HG03520 (cell line): ENCODE data around the gene FARSA.
"Not testable (repeated sequence)": the region's sequence is repeated elsewhere in the genome, so short reads cannot be mapped to it uniquely, and the experiment has no call there.

Experiments
- ATAC-seq: cut with Tn5 transposase; IDR thresholded peaks from one replicate; pipeline ENCODE4 v1.9.1; 2021; ENCODE audit warnings: mild to moderate bottlenecking, moderate library complexity; ENCODE audit not compliant: unreplicated experiment

The FARSA gene

GRCh38 chr19:12891553-12892021, 41.9 kb downstream of the FARSA start:
- no peak for ATAC-seq

- peak; percentile 78 for ATAC-seq
Observed at GRCh38 chr19:12890787-12891552, 42.5 kb downstream of the FARSA start, which contains the start of gene GCDH. Gene GCDH (plus strand): TSS chr19:12891160. CDS start chr19:12891305, 145 bp downstream.

- ATAC-seq: not testable (repeated sequence)
Observed at GRCh38 chr19:12890299-12890786, 43.2 kb downstream of the FARSA start.

GRCh38 chr19:12888006-12888603, 45.4 kb downstream of the FARSA start:
- ATAC-seq: no peak

GRCh38 chr19:12886969-12887747, 46.4 kb downstream of the FARSA start, which contains the start of gene KLF1:
Gene KLF1 (minus strand): TSS chr19:12887201. CDS start chr19:12887140, 61 bp downstream.
- ATAC-seq: no peak

GRCh38 chr19:12886651-12886968, 46.9 kb downstream of the FARSA start:
- ATAC-seq: no peak

- no peak for ATAC-seq
Observed at GRCh38 chr19:12885749-12886650, 47.5 kb downstream of the FARSA start.

- ATAC-seq: no peak
Observed at GRCh38 chr19:12884926-12885748, 48.4 kb downstream of the FARSA start.

- no peak for ATAC-seq
Observed at GRCh38 chr19:12884627-12884925, 48.9 kb downstream of the FARSA start.

- no peak for ATAC-seq
Observed at GRCh38 chr19:12884202-12884601, 49.3 kb downstream of the FARSA start.

- no peak for ATAC-seq
Observed at GRCh38 chr19:12882589-12882988, 50.9 kb downstream of the FARSA start.

GRCh38 chr19:12881172-12881808, 52.2 kb downstream of the FARSA start, which contains the start of gene DNASE2:
Gene DNASE2 (minus strand): TSS chr19:12881449. CDS start chr19:12881375, 74 bp downstream.
- ATAC-seq: peak; percentile 74

- ATAC-seq: no peak
Observed at GRCh38 chr19:12880551-12881171, 52.9 kb downstream of the FARSA start.

GRCh38 chr19:12875086-12875485, 58.4 kb downstream of the FARSA start:
- no peak for ATAC-seq

- ATAC-seq: no peak
Observed at GRCh38 chr19:12873891-12874745, 59.4 kb downstream of the FARSA start.

GRCh38 chr19:12872941-12873890, 60.3 kb downstream of the FARSA start:
- no peak for ATAC-seq
